Gastrocnemius medialis (tissue), 4 donors: Measurements from ENCODE around the gene ACTR5. TPM values are rescaled to one million over a fixed set of nuclear protein-coding genes. Genes with fewer than 3 reads are reported as not detected.

Experiments
- ATAC-seq, 2 donors: fragments of 150-250 bp; one replicate each; pipeline ENCODE4 v1.9.1; 2016
- DNase-seq, 2 donors: peaks; one replicate each; pipeline ENCODE4 v3.0.0-alpha.2; 2019
- H3K27ac ChIP-seq, 4 donors: fragments of 200-600 bp; sonication (generic); 1 replicate in 1 of 4; 2 replicates in 3 of 4; pipeline ENCODE4 v1.5.1; 2016 to 2018; ENCODE audit warnings: mild to moderate bottlenecking in 2 of 4, moderate library complexity in 1 of 4
- H3K27me3 ChIP-seq, 3 donors: fragments of 200-600 bp; sonication (generic) in 2 of 3; 1 replicate in 1 of 3; 2 replicates in 2 of 3; pipeline versions ENCODE4 v1.5.1 to v1.6.0; 2016 to 2019; ENCODE audit warnings: mild to moderate bottlenecking in 1 of 3, moderate library complexity in 1 of 3
- H3K36me3 ChIP-seq, 2 donors: fragments of 200-600 bp; sonication (generic) in 1 of 2; one replicate each; pipeline ENCODE4 v1.5.1; 2017 to 2018
- H3K4me1 ChIP-seq, 2 donors: fragments of 200-600 bp; sonication (generic) in 1 of 2; one replicate each; pipeline ENCODE4 v1.5.1; 2016 to 2017; ENCODE audit warnings: mild to moderate bottlenecking in 2 of 2
- H3K4me3 ChIP-seq, 4 donors: fragments of 200-600 bp; sonication (generic) in 3 of 4; 1 replicate in 1 of 4; 2 replicates in 3 of 4; pipeline ENCODE4 v1.5.1; 2016 to 2019; ENCODE audit warnings: mild to moderate bottlenecking in 2 of 4
- H3K9me3 ChIP-seq, 3 donors: fragments of 200-600 bp; sonication (generic) in 2 of 3; 1 replicate in 1 of 3; 2 replicates in 2 of 3; pipeline ENCODE4 v1.5.1; 2016 to 2019
- CTCF ChIP-seq, 5 experiments: fragments of 450-650 bp in 3 of 5; fragments of 200-600 bp in 2 of 5; sonication (generic) in 2 of 5; IDR thresholded peaks in 4 of 5; conservative IDR thresholded peaks in 1 of 5; 1 replicate in 4 of 5; 2 replicates in 1 of 5; pipeline ENCODE4 v1.5.1; 2016 to 2019; ENCODE audit warnings: antibody characterized with exemption in 5 of 5, mild to moderate bottlenecking in 3 of 5, moderate library complexity in 3 of 5
- POLR2A ChIP-seq, 2 donors: fragments of 450-650 bp; IDR thresholded peaks; one replicate each; pipeline ENCODE4 v1.6.1; 2017; ENCODE audit warnings: antibody characterized with exemption in 2 of 2, mild to moderate bottlenecking in 2 of 2, moderate library complexity in 2 of 2
- in situ Hi-C, 4 donors: fragments of 200-750 bp; cut with MboI; loops; one replicate each; pipeline versions ENCODE4 v1.15.0 to v1.8.0; 2017; ENCODE audit warnings: low sequenced_read_pairs in 4 of 4
- intact Hi-C: fragments of 100-400 bp; cut with DNase I; formaldehyde crosslinking; loops from one replicate; pipeline ENCODE4 v1.15.1; 2023; ENCODE audit warnings: low total_unique reads
- total RNA-seq, 4 donors: library from RNA; depleted of rRNA; stranded (reverse); fragments of >200 nt; gene quantifications; one replicate each; pipeline versions ENCODE4 v1.1.0 to v1.2.3, GENCODE V29; 2016

The ACTR5 gene
- total RNA-seq, 4 donors from 2014 or later: 6.3 to 10.0 (median 8.0) TPM

GRCh38 chr20:38737887-38738286, 10.4 kb upstream of the ACTR5 start:
- DNase-seq (no peak), ATAC-seq (no peak)
- no peaks in the 10 kb centered on the region for H3K4me1 ChIP-seq
- peaks cover 17 to 63% (median 41%) of the 10 kb centered on the region in 3 donors for H3K27me3 ChIP-seq
- in situ Hi-C loops: loop anchor here in 1 of 4 donors (10.0 kb wide), 1 partner anchor 93 kb away; no protein-coding TSS in a partner anchor
- no peaks in the 10 kb centered on the region for H3K36me3 ChIP-seq
- intact Hi-C loops: no loop called here
- TF ChIP-seq CTCF (IDR thresholded peaks at IDR 0.05 in 4 of 5, conservative IDR thresholded peaks at IDR 0.05 in 1 of 5) (no peak), POLR2A (IDR thresholded peaks at IDR 0.05) (no peak)
- no peaks in the 10 kb centered on the region for H3K9me3 ChIP-seq
- H3K4me3 ChIP-seq: no peak overlapping the region
- no peak overlapping the region for H3K27ac ChIP-seq

GRCh38 chr20:38745757-38746156, 2.5 kb upstream of the ACTR5 start:
- H3K36me3 ChIP-seq: no peaks in the 10 kb centered on the region
- H3K27me3 ChIP-seq: peaks cover 0 to 12% (median 6%) of the 10 kb centered on the region in 3 donors
- H3K4me3 ChIP-seq: no peak overlapping the region
- no peaks in the 10 kb centered on the region for H3K9me3 ChIP-seq
- peaks cover 4 to 11% of the 10 kb centered on the region in 2 donors for H3K4me1 ChIP-seq
- TF ChIP-seq POLR2A (IDR thresholded peaks at IDR 0.05) (no peak), CTCF (IDR thresholded peaks at IDR 0.05 in 4 of 5, conservative IDR thresholded peaks at IDR 0.05 in 1 of 5) (no peak)
- no peak overlapping the region for H3K27ac ChIP-seq
- in situ Hi-C loops: no loop called here
- intact Hi-C loops: no loop called here
- ATAC-seq (no peak), DNase-seq (no peak)

GRCh38 chr20:38747495-38748096, 664 bp upstream of the ACTR5 start:
- Histone ChIP-seq H3K9me3 (no peaks in the 10 kb centered on the region), H3K27ac (peak overlapping the region; percentile 78 to 93 (median 86)), H3K27me3 (peaks cover 0 to 2% (median 0%) of the 10 kb centered on the region in 3 donors), H3K4me3 (peak overlapping the region; percentile 64 to 95 (median 80)), H3K4me1 (peaks cover 4 to 11% of the 10 kb centered on the region in 2 donors), H3K36me3 (peaks cover 0 to 7% of the 10 kb centered on the region in 2 donors)
- no peak for DNase-seq
- ATAC-seq: no peak
- in situ Hi-C loops: no loop called here
- TF ChIP-seq CTCF (IDR thresholded peaks at IDR 0.05 in 4 of 5, conservative IDR thresholded peaks at IDR 0.05 in 1 of 5) (no peak), POLR2A (IDR thresholded peaks at IDR 0.05) (no peak)
- intact Hi-C loops: loop anchor here (1.0 kb wide), 1 partner anchor 214 kb away; no protein-coding TSS in a partner anchor

- Histone ChIP-seq H3K9me3 (no peaks in the 10 kb centered on the region), H3K4me3 (peak overlapping the region; percentile 64 to 95 (median 80)), H3K27me3 (no peaks in the 10 kb centered on the region), H3K27ac (peak overlapping the region; percentile 78 to 93 (median 86)), H3K4me1 (peaks cover 4 to 11% of the 10 kb centered on the region in 2 donors), H3K36me3 (peaks cover 0 to 15% of the 10 kb centered on the region in 2 donors)
- ATAC-seq: no peak
- no peak for DNase-seq
- no peak for TF ChIP-seq POLR2A (IDR thresholded peaks at IDR 0.05)
- TF ChIP-seq CTCF (IDR thresholded peaks at IDR 0.05 in 4 of 5, conservative IDR thresholded peaks at IDR 0.05 in 1 of 5): no peak
- in situ Hi-C loops: no loop called here
- intact Hi-C loops: loop anchor here (1.0 kb wide), 1 partner anchor 212 kb away; no protein-coding TSS in a partner anchor
Measured at GRCh38 chr20:38748861-38749149, 545 bp downstream of the ACTR5 start.
